Measurements from ENCODE around the gene RASGRF2. TPM values are rescaled to one million over a fixed set of nuclear protein-coding genes. Genes with fewer than 3 reads are reported as not detected.

RASGRF2 gene
- total RNA-seq, 4 donors from 2014 or later = 1.0 to 5.3 (median 1.8) TPM

- WGBS, 2 donors = 89 to 91% methylated on average over 5 of the region's 5 CpGs
- TF ChIP-seq, protein P1, sequence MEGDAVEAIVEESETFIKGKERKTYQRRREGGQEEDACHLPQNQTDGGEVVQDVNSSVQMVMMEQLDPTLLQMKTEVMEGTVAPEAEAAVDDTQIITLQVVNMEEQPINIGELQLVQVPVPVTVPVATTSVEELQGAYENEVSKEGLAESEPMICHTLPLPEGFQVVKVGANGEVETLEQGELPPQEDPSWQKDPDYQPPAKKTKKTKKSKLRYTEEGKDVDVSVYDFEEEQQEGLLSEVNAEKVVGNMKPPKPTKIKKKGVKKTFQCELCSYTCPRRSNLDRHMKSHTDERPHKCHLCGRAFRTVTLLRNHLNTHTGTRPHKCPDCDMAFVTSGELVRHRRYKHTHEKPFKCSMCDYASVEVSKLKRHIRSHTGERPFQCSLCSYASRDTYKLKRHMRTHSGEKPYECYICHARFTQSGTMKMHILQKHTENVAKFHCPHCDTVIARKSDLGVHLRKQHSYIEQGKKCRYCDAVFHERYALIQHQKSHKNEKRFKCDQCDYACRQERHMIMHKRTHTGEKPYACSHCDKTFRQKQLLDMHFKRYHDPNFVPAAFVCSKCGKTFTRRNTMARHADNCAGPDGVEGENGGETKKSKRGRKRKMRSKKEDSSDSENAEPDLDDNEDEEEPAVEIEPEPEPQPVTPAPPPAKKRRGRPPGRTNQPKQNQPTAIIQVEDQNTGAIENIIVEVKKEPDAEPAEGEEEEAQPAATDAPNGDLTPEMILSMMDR (IDR thresholded peaks at IDR 0.05) = no peak
- no peak for TF ChIP-seq POLR2A (IDR thresholded peaks at IDR 0.05)
- DNase-seq (ENCODE audit: low spot score in 2 of 2) = no peak
- intact Hi-C loops (cut with DNase I; ENCODE audit: low total_unique reads) = no loop called here
- H3K4me3 ChIP-seq (ENCODE audit: low read depth, poor library complexity, severe bottlenecking) = no peak overlapping the region
Observed at GRCh38 chr5:81075041-81075440, 114.9 kb downstream of the RASGRF2 start.

GRCh38 chr5:81077105-81077504, 116.9 kb downstream of the RASGRF2 start:
- no peak overlapping the region for H3K4me3 ChIP-seq (ENCODE audit: low read depth, poor library complexity, severe bottlenecking)
- DNase-seq (ENCODE audit: low spot score in 2 of 2) = no peak
- WGBS, 2 donors = 84 to 89% methylated on average over 2 of the region's 2 CpGs
- intact Hi-C loops (cut with DNase I; ENCODE audit: low total_unique reads) = no loop called here
- TF ChIP-seq, protein P1 (IDR thresholded peaks at IDR 0.05) = no peak
- no peak for TF ChIP-seq POLR2A (IDR thresholded peaks at IDR 0.05)

- no peak for DNase-seq (ENCODE audit: low spot score in 2 of 2)
- TF ChIP-seq POLR2A (IDR thresholded peaks at IDR 0.05) = no peak
- TF ChIP-seq, protein P1 (IDR thresholded peaks at IDR 0.05) = no peak
- 98 to 100% methylated on average over 2 of the region's 2 CpGs for WGBS, 2 donors
- no peak overlapping the region for H3K4me3 ChIP-seq (ENCODE audit: low read depth, poor library complexity, severe bottlenecking)
- intact Hi-C loops (cut with DNase I; ENCODE audit: low total_unique reads) = no loop called here
Observed at GRCh38 chr5:81078930-81079329, 118.8 kb downstream of the RASGRF2 start.

- TF ChIP-seq POLR2A (IDR thresholded peaks at IDR 0.05) = no peak
- TF ChIP-seq, protein P1 (IDR thresholded peaks at IDR 0.05) = no peak
- 79 to 82% methylated on average over 9 of the region's 9 CpGs for WGBS, 2 donors
- no peak overlapping the region for H3K4me3 ChIP-seq (ENCODE audit: low read depth, poor library complexity, severe bottlenecking)
- no peak for DNase-seq (ENCODE audit: low spot score in 2 of 2)
- intact Hi-C loops (cut with DNase I; ENCODE audit: low total_unique reads) = no loop called here
Observed at GRCh38 chr5:81080809-81081460, 120.8 kb downstream of the RASGRF2 start.

DNA sequence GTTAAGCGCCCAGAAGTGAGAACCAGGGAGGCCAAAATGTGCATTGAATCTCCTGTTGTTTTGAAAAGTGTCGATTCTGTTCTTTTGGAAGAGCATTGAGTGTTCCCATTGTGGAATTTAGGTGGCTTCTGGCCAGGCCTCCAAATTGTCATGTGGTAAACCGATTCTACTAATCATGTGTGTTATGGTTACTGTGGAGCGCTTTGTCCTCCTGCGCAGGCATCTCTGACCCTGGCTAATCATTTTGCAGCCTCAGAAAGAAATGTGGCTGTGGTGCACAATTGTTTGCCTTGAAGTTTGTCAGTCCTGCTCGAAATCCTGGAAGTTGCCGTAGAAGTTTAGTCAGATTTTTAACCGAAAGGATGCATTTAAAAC, 121.3 kb downstream of the RASGRF2 start:
- DNase-seq (ENCODE audit: low spot score in 2 of 2) = no peak
- TF ChIP-seq POLR2A (IDR thresholded peaks at IDR 0.05) = no peak
- TF ChIP-seq, protein P1 (IDR thresholded peaks at IDR 0.05) = no peak
- intact Hi-C loops (cut with DNase I; ENCODE audit: low total_unique reads) = no loop called here
- WGBS, 2 donors = 74 to 79% methylated on average over 8 of the region's 8 CpGs
- H3K4me3 ChIP-seq (ENCODE audit: low read depth, poor library complexity, severe bottlenecking) = no peak overlapping the region

- intact Hi-C loops (cut with DNase I; ENCODE audit: low total_unique reads) = no loop called here
- WGBS, 2 donors = 94 to 95% methylated on average over 27 of the region's 27 CpGs
Observed at GRCh38 chr5:81086881-81087281, 126.7 kb downstream of the RASGRF2 start.

More at GRCh38 chr5:81086881-81087281, 126.7 kb downstream of the RASGRF2 start:
- TF ChIP-seq, protein P1 (IDR thresholded peaks at IDR 0.05) = no peak
- no peak for TF ChIP-seq POLR2A (IDR thresholded peaks at IDR 0.05)
- DNase-seq (ENCODE audit: low spot score in 2 of 2) = no peak
- H3K4me3 ChIP-seq (ENCODE audit: low read depth, poor library complexity, severe bottlenecking) = no peak overlapping the region
